GM19452 (cell line): ENCODE results near the gene STARD9.

Experiments used
- ATAC-seq: cut with Tn5 transposase; IDR thresholded peaks from one replicate; pipeline ENCODE4 v1.9.1; 2021; ENCODE audit not compliant: unreplicated experiment

The STARD9 gene

DNA sequence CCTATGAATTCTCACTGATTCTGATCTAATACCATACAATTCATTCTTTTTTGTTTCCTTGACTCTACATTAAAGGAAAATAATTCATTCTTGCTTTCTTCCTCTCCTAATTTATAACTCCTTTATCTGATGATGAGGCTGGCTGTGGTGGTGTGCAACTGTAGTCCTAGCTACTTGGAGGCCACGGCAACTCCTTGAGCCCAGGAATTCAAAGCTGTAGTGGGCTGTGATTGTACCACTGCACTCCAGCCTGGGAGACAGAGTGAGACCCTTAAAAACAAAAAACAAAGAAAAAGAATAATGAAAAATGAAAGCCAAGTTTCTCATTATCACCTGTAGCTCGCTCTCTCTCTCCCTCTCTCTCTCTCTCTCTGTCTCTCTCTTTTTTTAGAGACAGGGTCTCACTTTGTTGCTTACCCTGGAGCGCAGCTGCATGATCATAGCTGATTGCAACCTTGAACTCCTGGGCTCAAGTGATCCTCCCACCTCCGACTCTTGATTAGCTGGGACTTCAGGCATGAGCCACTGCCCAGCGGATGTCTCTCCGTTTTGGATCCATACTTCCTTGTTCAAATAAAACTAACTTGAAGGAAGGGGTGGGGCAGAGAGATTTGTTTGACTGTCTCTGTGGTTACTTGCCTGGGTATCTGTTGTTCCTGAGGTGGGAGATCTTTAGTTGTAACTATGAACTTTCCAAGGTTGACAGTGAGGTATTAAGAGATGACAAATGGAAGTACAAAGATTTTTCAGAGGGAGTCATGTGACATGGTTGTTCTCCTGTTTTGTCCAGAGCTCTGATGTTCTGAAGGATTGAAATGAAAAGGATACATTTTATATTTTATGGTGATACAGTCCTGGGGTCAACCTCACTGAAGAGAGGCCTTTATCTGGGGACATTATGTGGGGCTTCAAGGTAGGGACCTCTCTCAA, 46.9 kb downstream of the STARD9 start:
- ATAC-seq: no peak

DNA sequence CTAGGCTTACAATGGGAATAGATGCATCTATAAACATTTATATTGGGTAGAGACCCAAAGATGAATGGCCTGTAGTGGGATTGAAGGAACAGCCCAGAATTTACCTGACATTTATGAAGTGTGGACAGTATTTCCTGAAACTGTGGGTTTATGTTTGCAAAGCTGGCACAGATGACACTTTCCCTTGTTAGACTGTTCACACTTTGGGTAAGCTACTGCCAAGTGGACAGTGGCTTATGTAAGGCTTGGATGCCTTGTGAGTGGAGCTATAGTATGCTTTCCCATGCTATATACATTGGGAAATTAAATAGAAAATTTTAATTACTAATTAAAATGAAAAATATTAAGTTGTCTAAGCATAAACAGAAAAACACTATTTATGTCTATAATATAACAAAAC, 48.5 kb downstream of the STARD9 start:
- ATAC-seq: no peak

DNA sequence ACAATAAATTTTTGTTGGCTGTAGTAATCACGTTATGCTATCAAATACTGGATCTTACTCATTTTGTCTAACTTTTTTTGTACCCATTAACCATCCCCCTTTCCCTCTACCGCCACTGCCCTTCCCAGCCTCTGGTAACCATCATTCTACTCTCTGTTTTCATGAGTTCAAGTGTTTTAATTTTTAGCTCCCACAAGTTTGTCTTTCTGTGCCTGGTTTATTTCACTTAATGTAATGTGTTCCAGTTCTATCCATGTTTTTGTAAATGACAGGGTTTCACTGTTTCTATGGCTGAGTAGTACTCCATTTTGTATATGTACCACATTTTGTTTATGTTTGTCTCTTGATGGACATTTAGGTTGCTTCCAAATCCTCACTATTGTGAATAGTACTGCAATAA, 52.1 kb downstream of the STARD9 start:
- ATAC-seq: no peak

DNA sequence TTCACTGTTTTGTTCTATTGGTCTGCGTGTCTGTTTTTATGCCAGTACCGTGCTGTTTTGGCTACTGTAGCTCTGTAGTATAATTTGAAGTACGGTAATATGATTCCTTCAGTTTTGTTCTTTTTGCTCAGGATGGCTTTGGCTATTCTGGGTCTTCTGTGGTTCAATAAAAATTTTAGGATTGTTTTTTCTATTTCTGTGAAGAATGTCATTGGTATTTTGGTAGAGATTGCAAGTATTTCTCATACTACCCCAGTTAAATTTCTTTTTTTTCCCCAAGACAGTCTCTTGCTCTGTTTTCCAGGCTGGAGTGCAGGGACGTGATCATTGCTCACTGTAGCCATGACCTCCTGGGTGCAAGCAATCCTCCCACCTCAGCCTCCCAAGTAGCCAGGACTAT, 53.4 kb downstream of the STARD9 start:
- no peak for ATAC-seq

DNA sequence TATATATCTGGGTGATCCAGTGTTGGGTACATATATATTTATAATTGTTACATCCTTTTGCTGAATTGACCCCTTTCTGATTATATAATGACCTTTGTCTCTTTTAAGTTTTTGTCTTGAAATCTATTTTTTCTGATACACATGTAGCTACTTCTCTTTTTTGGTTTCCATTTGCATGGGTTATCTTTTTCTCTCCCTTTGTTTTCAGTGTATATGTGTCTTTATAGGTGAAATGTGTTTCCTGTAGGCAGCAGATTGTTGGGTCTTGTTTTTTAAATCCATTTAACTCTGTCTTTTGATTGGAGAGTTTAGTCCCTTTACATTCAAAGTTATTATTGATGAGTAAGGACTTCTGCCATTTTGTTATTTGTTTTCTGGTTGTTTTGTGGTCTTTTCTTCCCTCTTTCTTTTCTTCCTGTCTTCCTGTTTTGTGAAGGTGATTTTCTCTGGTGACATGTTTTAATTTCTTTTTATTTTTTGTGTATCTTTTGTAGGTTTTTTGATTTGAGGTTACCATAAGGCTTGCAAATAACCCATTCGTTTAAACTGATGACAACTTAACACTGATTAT, 56.8 kb downstream of the STARD9 start:
- ATAC-seq: no peak

DNA sequence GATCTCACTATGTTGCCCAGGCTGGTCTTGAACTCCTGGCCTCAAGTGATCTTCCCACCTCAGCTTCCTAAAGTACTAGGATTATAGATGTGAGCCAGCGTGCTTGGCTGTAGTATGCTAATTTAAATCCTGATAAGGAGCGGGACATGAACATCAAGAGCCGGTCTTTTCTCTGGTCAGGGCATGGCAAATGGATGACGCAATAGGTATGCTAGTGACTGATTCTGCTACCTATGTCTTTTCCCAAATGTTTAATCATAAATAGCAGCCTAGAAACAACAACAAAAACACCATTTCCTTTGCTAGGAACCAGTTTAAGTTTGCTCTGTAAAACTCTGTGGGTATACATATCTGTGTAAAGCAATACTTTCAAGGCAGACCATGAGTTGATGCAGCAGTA, 64.7 kb downstream of the STARD9 start:
- ATAC-seq: no peak

DNA sequence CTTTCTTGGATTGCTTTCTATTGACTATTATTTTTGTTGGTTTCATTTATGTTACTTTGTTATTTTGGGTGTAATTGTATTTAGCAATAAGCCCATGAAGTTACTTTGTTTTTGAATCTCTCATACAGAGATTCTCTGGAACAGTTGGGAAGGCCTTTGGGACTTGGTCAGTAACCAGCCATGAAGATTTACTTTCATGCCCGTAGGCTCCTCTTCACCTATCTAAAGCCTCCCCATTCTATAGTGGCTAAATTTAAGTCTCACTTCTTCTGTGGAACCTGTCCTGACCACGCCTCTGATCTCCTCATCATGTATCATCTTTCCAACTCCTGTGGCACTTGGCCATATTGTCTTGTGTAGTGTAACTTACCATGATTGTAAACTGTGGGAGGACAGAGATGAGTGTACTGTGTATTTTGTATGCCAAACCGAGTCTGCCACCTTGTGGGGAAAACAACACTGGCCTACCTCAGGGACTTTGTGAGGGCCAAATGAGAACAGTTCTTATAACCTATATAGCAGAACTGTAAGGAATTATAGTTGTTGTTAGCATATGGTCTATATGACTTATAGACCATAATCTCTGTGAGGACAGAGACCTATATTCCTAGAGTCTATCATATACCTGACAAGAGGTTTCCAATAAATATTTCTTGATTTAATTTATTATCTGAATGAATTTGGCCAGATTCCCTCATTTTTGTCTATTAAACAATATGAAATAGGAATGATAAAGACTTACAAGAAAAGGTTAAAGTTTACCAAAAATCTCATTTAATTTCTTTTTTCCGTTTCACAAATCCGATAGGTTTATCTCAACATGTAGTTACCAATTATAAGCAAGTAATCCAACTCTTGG, 75.0 kb downstream of the STARD9 start:
- no peak for ATAC-seq

DNA sequence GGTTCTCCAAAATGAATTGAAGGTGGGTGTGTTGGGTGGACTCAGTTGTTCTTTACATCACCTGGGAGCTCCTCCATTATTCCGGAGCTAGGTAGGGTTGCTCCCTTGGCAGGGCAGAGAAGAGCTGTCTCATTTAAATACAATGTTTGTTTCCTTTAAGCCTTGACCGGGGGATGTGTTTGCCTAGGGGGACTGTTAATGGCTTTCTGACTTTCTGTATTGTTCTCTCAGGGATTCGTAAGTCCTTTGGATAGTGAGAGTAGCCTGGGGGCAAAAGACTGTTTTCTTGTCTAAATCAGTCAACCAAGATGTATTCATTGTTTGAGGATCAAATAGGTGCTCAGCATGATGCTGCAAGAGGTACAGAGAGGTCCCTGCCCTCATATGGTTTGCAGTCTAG, 90.4 kb downstream of the STARD9 start:
- ATAC-seq: no peak

DNA sequence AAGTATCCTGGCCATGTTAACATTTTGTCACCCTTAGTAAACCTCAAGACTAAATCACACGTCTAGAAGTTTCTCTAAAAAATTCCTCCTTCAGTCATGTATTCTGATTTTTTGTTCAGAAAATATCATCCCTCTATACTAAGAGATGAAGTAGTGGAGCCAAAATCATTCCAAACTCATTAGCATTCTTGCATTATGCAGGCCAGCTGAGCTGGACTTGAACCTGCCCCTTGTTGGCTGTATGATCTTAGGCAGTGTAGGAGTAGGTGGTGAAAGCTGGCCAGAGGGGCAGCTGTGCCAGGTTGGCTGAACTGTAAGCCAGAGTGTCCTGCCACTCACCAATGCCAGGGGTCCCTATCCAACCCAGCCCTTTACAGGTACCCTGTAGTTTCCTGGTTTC, 92.4 kb downstream of the STARD9 start:
- no peak for ATAC-seq

DNA sequence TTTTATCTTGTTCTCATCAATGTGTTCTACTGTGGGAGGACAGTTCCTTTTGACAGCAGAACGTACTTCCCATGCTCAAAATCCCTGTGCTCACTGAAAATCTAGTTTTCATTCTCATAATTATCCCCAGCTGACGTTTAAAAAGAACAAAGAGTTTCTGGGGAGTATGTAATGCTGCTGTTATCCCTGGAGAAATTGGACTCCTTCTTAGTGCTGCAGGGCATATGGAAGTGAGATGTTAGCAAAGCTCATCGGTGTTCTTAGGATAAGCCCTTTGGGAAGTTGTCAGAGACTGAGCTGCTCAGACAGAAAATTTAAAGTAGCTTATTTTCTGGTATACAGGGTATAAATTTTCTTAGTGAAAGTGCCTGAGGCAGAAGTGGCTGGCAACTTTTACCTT, 95.0 kb downstream of the STARD9 start:
- ATAC-seq: no peak

DNA sequence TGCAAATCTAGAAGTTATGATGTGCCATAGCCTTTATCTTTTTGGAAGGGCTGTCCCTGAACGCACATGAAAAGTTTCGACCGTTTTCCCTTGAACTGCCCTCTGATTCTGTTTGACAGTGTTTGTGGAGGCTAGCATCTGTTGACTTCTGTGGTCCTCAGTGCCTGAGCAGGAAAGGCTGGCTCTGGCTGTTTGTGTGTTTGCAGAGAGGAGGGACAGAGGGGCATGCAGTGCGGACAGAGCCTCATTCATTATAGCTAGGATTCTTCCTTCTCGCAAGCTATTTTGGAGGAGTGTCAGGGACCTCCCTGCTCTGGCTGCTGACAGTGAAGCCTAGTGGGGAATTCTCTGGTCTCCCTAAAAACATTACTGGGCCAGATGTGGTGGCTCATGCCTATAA, 97.0 kb downstream of the STARD9 start:
- no peak for ATAC-seq

DNA sequence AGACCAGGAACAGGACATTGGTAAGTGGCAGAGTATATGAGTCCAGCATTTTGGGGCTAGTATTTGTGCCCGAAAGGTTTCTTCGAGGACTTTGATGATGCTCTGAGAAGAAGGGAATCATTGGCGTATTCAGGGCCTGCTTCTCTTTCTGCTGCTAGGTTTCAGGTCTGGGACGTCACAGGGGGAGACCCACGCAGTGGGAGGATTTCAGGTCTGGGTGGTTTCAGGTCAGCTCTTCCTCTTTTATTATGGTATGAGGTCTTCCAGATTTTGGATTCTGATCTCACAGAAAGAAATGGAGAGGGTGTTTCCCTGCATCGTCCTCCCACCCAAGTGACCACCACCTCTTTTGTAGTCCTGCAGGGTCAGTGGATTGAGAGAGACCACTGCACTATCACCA, 99.1 kb downstream of the STARD9 start:
- ATAC-seq: no peak

DNA sequence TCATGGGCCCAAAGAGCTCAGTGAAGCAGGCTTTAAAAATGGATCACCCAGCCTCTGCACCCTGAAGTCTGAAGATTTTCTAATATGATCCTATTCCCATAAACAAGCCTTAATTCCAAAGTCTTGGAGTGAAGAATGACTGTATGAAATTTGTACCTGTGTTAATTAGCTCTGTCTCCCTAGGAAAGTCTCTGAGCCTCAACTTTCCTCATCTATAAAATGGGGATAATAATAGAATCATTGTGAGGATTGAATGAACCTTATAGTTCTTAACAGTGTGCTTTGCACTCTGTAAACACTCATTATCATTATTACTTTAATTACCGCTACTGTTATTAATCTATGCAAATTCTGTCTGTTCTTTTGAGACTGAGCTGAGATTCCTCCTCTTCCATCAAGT, 99.6 kb downstream of the STARD9 start:
- ATAC-seq: no peak

DNA sequence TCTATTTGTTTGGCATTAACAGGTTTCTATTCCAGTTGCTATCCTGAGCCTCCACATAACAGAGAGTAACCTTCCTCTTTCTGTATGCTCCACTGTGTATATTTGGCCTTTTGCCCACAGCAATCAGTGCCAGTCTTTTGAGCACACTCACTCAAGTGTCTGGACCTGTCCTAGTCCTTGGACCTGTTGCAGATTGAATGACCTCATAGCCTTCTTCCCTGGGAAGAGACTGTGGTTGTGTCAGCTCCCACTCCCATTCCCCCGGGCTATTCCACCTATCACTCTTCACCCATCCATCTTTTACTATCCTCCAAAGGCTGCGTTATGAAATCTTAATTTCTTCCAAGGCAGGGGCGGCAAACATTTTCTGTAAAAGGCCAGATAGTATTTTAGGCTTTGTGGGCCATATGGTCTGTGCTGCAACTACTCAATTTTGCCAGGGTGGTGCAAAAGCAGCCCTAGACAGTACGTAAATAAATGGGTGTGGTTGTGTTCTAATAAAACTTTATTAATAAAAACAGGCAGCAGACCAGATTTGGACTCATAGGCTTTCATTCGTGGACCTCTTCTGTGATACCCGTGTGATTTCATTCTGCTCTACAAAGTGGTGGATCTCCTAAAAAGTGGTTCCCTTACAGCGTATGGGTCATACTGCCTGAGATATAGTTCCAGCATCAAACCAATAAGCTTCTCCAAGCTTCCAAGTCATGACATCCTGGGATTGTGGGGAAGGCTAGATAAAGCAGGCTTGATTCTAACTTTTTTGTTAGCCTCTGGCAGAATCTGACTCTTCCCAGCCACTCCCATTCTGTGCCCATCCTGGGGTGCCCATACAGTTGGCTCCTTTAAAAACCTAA, 104.1 kb downstream of the STARD9 start:
- ATAC-seq: no peak

DNA sequence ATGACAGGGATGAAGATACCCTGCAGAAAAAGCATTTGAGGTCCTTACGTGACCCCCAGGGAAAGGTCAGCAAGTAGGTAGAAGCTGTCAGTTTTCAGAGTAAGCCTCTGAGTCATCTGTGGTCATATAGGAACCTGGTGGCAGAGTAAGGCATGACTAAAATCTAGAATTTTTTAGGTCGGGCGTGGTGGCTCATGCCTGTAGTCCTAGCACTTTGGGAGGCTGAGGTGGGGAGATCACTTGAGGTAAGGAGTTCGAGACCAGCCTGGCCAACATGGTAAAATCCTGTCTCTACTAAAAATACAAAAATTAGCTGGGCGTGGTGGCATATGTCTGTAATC, 104.7 kb downstream of the STARD9 start:
- ATAC-seq: peak; percentile 48

DNA sequence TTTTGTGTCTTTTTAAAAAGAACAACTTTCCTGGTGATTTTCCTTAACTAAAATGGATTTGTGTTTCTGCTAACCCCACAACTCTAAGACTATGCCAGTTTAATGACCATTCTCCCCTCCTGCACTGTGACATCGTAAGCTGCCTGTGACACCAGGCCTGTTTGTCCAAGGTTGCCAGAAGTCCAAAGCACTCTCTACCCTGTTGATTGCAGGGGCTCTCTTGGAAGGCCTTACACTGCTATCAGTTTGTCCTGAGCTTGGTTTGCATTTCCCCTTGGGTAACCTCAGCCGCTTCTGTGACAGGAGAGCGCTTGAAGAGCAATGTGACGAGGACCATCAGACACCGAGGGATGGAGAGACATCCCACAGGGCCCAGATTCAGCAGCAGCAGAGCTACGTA, 105.7 kb downstream of the STARD9 start:
- no peak for ATAC-seq

DNA sequence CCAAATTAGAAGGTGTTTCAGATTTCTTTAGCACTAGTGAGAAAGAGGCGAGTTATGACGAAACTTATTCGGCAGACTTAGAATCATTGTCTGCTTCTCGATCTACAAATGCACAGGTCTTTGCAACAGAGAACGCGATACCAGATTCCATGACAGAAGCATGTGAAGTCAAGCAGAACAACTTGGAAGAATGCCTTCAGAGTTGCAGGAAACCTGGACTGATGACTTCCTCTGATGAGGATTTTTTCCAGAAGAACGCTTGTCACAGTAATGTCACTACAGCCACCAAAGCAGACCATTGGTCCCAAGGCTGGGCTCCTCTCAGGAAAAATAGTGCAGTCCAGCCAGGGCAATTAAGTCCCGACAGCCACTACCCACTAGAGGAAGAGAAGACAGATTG, 110.9 kb downstream of the STARD9 start:
- no peak for ATAC-seq

DNA sequence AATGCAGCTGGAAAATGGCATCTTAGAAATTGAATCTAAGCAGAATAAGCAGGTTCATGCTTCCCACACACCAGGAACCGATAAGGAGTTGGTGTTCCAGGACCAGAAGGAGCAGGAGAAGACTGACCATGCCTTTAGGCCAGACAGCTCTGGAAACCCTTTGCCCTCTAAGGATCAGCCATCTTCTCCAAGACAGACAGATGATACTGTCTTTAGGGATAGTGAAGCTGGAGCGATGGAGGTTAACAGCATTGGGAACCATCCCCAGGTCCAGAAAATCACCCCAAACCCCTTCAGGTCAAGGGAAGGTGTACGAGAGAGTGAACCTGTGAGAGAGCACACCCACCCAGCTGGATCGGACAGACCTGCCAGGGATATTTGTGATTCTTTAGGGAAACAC, 112.3 kb downstream of the STARD9 start:
- ATAC-seq: no peak

DNA sequence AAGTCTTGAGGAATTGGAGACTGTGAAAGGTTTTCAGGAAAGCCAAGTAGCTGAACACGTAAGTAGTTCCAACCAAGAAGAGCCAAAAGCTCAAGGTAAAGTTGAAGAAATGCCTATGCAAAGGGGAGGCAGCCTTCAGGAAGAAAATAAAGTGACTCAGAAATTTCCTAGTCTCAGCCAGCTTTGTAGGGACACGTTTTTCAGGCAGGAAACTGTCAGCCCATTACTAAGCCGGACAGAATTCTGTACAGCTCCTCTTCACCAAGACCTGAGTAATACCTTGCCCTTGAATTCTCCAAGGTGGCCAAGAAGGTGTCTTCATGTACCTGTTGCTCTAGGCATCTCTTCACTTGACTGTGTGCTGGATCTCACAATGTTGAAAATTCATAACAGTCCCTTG, 112.9 kb downstream of the STARD9 start:
- no peak for ATAC-seq

DNA sequence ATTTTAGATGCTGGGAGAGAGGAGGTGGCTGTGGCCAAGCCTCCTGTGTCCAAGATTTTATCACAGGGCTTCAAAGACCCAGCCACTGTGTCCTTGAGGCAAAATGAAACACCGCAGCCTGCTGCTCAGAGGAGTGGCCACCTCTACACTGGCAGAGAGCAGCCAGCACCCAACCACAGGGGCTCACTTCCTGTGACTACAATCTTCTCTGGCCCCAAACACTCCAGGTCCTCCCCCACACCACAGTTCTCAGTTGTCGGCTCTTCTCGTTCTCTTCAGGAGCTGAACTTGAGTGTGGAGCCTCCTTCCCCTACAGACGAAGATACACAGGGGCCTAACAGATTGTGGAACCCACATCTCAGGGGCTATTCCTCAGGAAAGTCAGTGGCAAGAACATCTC, 115.9 kb downstream of the STARD9 start:
- no peak for ATAC-seq

DNA sequence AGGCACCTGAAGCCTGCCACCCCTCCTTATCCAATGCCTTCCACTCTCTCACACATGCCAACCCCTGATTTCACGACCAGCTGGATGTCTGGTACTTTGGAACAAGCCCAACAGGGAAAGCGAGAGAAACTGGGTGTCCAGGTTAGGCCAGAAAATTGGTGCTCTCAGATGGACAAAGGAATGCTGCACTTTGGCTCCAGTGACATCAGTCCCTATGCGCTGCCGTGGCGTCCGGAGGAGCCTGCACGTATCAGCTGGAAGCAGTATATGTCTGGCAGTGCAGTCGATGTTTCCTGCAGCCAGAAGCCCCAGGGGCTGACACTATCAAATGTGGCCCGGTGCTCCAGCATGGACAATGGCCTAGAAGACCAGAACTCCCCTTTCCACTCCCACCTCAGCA, 116.4 kb downstream of the STARD9 start:
- no peak for ATAC-seq
